Neural progenitor cell (in vitro differentiated cells): ENCODE data around the gene PTPRG. TPM values are rescaled to one million over a fixed set of nuclear protein-coding genes. Genes with fewer than 3 reads are reported as not detected.

Source experiments
- DNase-seq: peaks from one replicate; pipeline ENCODE4 v3.0.0-alpha.2; 2016; ENCODE audit warnings: low spot score
- H2AFZ ChIP-seq: fragments of 200-600 bp; sonication (generic); replicated peaks from 2 replicates; pipeline ENCODE4 v1.6.1; 2016; ENCODE audit warnings: antibody characterized with exemption
- H3F3A ChIP-seq: fragments of 200-600 bp; sonication (generic); 2 replicates; pipeline ENCODE4 v1.6.1; 2016; ENCODE audit warnings: antibody characterized with exemption, low read depth
- H3K27ac ChIP-seq: fragments of 200-600 bp; sonication (generic); 2 replicates; pipeline ENCODE4 v1.5.1; 2016; ENCODE audit warnings: mild to moderate bottlenecking
- H3K27me3 ChIP-seq: fragments of 200-600 bp; sonication (generic); 2 replicates; pipeline ENCODE4 v1.6.1; 2016; ENCODE audit warnings: mild to moderate bottlenecking, moderate library complexity
- H3K36me3 ChIP-seq: fragments of 200-600 bp; sonication (generic); 2 replicates; pipeline ENCODE4 v1.5.1; 2016
- H3K4me1 ChIP-seq: fragments of 200-600 bp; sonication (generic); 2 replicates; pipeline ENCODE4 v1.6.1; 2016; ENCODE audit warnings: mixed run types
- H3K4me2 ChIP-seq: fragments of 200-600 bp; sonication (generic); 2 replicates; pipeline ENCODE4 v1.6.1; 2016
- H3K4me3 ChIP-seq: fragments of 200-600 bp; sonication (generic); 2 replicates; pipeline ENCODE4 v1.5.1; 2016
- H3K79me2 ChIP-seq: fragments of 200-600 bp; sonication (generic); 2 replicates; pipeline ENCODE4 v1.6.1; 2016; ENCODE audit warnings: low read depth
- H3K9ac ChIP-seq: fragments of 200-600 bp; sonication (generic); 2 replicates; pipeline ENCODE4 v1.6.1; 2016
- H3K9me3 ChIP-seq: fragments of 200-600 bp; sonication (generic); 2 replicates; pipeline ENCODE4 v1.5.1; 2016; ENCODE audit warnings: low read depth
- H4K20me1 ChIP-seq: fragments of 200-600 bp; sonication (generic); 2 replicates; pipeline ENCODE4 v1.6.1; 2016; ENCODE audit warnings: low read depth
- H3K27ac Mint-ChIP-seq: 3 replicates; pipeline ENCODE4 v1.8.0; 2021; ENCODE audit warnings: mixed read lengths
- H3K27me3 Mint-ChIP-seq: 2 replicates; pipeline ENCODE4 v1.8.0; 2022; ENCODE audit warnings: low read depth, mild to moderate bottlenecking, inconsistent platforms, moderate library complexity, mixed read lengths; ENCODE audit not compliant: insufficient read depth
- H3K36me3 Mint-ChIP-seq: 3 replicates; pipeline ENCODE4 v1.8.0; 2021; ENCODE audit warnings: mixed read lengths
- H3K4me1 Mint-ChIP-seq: 3 replicates; pipeline ENCODE4 v1.8.0; 2021; ENCODE audit warnings: mixed read lengths
- H3K4me3 Mint-ChIP-seq: 3 replicates; pipeline ENCODE4 v1.8.0; 2021; ENCODE audit warnings: mild to moderate bottlenecking, moderate library complexity, mixed read lengths
- H3K9me3 Mint-ChIP-seq: 3 replicates; pipeline ENCODE4 v1.8.0; 2020; ENCODE audit warnings: mixed read lengths
- CTCF ChIP-seq: fragments of 200-600 bp; sonication (generic); IDR thresholded peaks from 2 replicates; pipeline ENCODE4 v1.5.1; 2017; ENCODE audit warnings: antibody characterized with exemption, mild to moderate bottlenecking
- EZH2 ChIP-seq: fragments of 200-600 bp; sonication (generic); IDR thresholded peaks from 2 replicates; pipeline ENCODE4 v1.6.1; 2017; ENCODE audit warnings: antibody characterized with exemption, mild to moderate bottlenecking, moderate library complexity
- EZH2phosphoT487 ChIP-seq: fragments of 200-600 bp; sonication (generic); IDR thresholded peaks from 2 replicates; pipeline ENCODE4 v1.6.1; 2017; ENCODE audit warnings: antibody characterized with exemption
- total RNA-seq: library from RNA; depleted of rRNA; stranded (reverse); fragments of >200 nt; gene quantifications from 2 replicates; pipeline ENCODE4 v1.2.3, GENCODE V29; 2015; ENCODE audit warnings: low replicate concordance

Gene PTPRG
- total RNA-seq, 1 donor from 2014 or later: 65.3 TPM

- Histone ChIP-seq H3F3A (peaks cover 13% of the 10 kb centered on the region), H3K27me3 (no peaks in the 10 kb centered on the region), H3K4me2 (no peak overlapping the region), H2AFZ (no peak overlapping the region), H3K9ac (no peak overlapping the region), H3K9me3 (no peaks in the 10 kb centered on the region), H3K4me3 (no peak overlapping the region), H3K79me2 (no peaks in the 10 kb centered on the region), H3K27ac (no peak overlapping the region), H3K4me1 (peaks cover 38% of the 10 kb centered on the region), H4K20me1 (peaks cover 16% of the 10 kb centered on the region), H3K36me3 (no peaks in the 10 kb centered on the region)
- DNase-seq: no peak
- Mint-ChIP-seq H3K27me3 (peaks cover 69% of the 10 kb centered on the region), H3K4me1 (peaks cover 32% of the 10 kb centered on the region), H3K9me3 (no peaks in the 10 kb centered on the region), H3K4me3 (no peak overlapping the region), H3K36me3 (no peaks in the 10 kb centered on the region), H3K27ac (no peak overlapping the region)
- no peak for TF ChIP-seq EZH2phosphoT487
- TF ChIP-seq CTCF: no peak
- no peak for TF ChIP-seq EZH2
Measured at GRCh38 chr3:61535826-61536225, 25.5 kb upstream of the PTPRG start.

- H3K9ac ChIP-seq: no peak overlapping the region
- peaks cover 69% of the 10 kb centered on the region for H3K27me3 Mint-ChIP-seq
- peaks cover 6% of the 10 kb centered on the region for H3F3A ChIP-seq
- no peak overlapping the region for H3K4me3 Mint-ChIP-seq
- no peaks in the 10 kb centered on the region for H3K9me3 ChIP-seq
- no peaks in the 10 kb centered on the region for H3K36me3 ChIP-seq
- H3K79me2 ChIP-seq: no peaks in the 10 kb centered on the region
- H4K20me1 ChIP-seq: peaks cover under 1% of the 10 kb centered on the region
- no peaks in the 10 kb centered on the region for H3K36me3 Mint-ChIP-seq
- no peaks in the 10 kb centered on the region for H3K27me3 ChIP-seq
- H3K4me1 ChIP-seq: peaks cover 25% of the 10 kb centered on the region
- peak overlapping the region; percentile 82 for H2AFZ ChIP-seq
- no peaks in the 10 kb centered on the region for H3K9me3 Mint-ChIP-seq
- H3K27ac ChIP-seq: no peak overlapping the region
- no peak overlapping the region for H3K4me3 ChIP-seq
- H3K4me2 ChIP-seq: peak overlapping the region; percentile 60
- no peak for DNase-seq
- H3K27ac Mint-ChIP-seq: no peak overlapping the region
- peaks cover 25% of the 10 kb centered on the region for H3K4me1 Mint-ChIP-seq
- TF ChIP-seq EZH2: no peak
Measured at GRCh38 chr3:61537366-61537765, 24.0 kb upstream of the PTPRG start.

GRCh38 chr3:61538486-61538885, 22.9 kb upstream of the PTPRG start:
- no peak overlapping the region for H3K9ac ChIP-seq
- Mint-ChIP-seq H3K4me1 (peaks cover 25% of the 10 kb centered on the region), H3K36me3 (no peaks in the 10 kb centered on the region), H3K9me3 (no peaks in the 10 kb centered on the region), H3K4me3 (no peak overlapping the region), H3K27me3 (peaks cover 58% of the 10 kb centered on the region), H3K27ac (no peak overlapping the region)
- peaks cover 22% of the 10 kb centered on the region for H3K4me1 ChIP-seq
- DNase-seq: no peak
- H3K4me2 ChIP-seq: no peak overlapping the region
- no peaks in the 10 kb centered on the region for H3K9me3 ChIP-seq
- H2AFZ ChIP-seq: no peak overlapping the region
- H3F3A ChIP-seq: no peaks in the 10 kb centered on the region
- no peak overlapping the region for H3K4me3 ChIP-seq
- H4K20me1 ChIP-seq: no peaks in the 10 kb centered on the region
- H3K36me3 ChIP-seq: no peaks in the 10 kb centered on the region
- no peaks in the 10 kb centered on the region for H3K79me2 ChIP-seq
- TF ChIP-seq EZH2phosphoT487: no peak
- no peak for TF ChIP-seq EZH2
- no peak for TF ChIP-seq CTCF
- no peaks in the 10 kb centered on the region for H3K27me3 ChIP-seq
- H3K27ac ChIP-seq: no peak overlapping the region

GRCh38 chr3:61541694-61542093, 19.7 kb upstream of the PTPRG start:
- peaks cover 16% of the 10 kb centered on the region for H3K4me1 Mint-ChIP-seq
- H3K4me1 ChIP-seq: peaks cover 13% of the 10 kb centered on the region
- no peak overlapping the region for H3K27ac Mint-ChIP-seq
- H3K36me3 ChIP-seq: no peaks in the 10 kb centered on the region
- H3K9me3 Mint-ChIP-seq: no peaks in the 10 kb centered on the region
- H3K4me2 ChIP-seq: no peak overlapping the region
- H2AFZ ChIP-seq: no peak overlapping the region
- H3K4me3 ChIP-seq: no peak overlapping the region
- no peaks in the 10 kb centered on the region for H3K9me3 ChIP-seq
- no peak for DNase-seq
- no peaks in the 10 kb centered on the region for H3K27me3 ChIP-seq
- no peaks in the 10 kb centered on the region for H3K36me3 Mint-ChIP-seq
- H3K27ac ChIP-seq: no peak overlapping the region
- H4K20me1 ChIP-seq: no peaks in the 10 kb centered on the region
- peaks cover 38% of the 10 kb centered on the region for H3K27me3 Mint-ChIP-seq
- no peak for TF ChIP-seq EZH2
- no peak for TF ChIP-seq CTCF
- no peak for TF ChIP-seq EZH2phosphoT487
- no peak overlapping the region for H3K4me3 Mint-ChIP-seq
- H3K79me2 ChIP-seq: no peaks in the 10 kb centered on the region
- no peaks in the 10 kb centered on the region for H3F3A ChIP-seq
- H3K9ac ChIP-seq: no peak overlapping the region
